ENCODE measurements around the gene MN1. TPM values are rescaled to one million over a fixed set of nuclear protein-coding genes. Genes with fewer than 3 reads are reported as not detected.

MN1 gene
- total and polyA plus RNA-seq, 8 donors, result 0.50 to 6.4 (median 2.8) TPM

DNA sequence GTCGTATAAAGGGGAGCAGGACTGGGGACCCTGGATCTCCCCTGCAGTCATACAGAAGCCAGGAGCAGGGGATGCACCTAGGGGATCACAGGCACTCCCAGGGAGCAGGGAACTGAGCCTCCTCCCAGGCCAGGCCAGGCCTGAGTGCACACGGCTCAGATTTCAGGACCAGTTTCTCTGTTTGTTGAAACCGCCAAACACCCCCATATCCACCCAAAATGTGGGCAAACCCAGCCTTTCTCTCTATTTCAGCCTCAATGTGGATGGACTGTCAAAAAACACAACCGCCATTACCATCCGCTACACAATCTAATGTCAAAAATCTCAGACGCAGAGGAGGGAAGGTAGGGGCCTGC, 17.5 kb downstream of the MN1 start:
- no peak overlapping the region for H3K4me3 ChIP-seq
- no peaks in the 10 kb centered on the region for H3K9me3 ChIP-seq
- intact Hi-C loops (cut with DNase I; ENCODE audit: low total_unique reads), result no loop called here
- no peak for TF ChIP-seq EP300 (IDR thresholded peaks at IDR 0.05)
- TF ChIP-seq CTCF (IDR thresholded peaks at IDR 0.05), result no peak
- TF ChIP-seq POLR2AphosphoS5 (IDR thresholded peaks at IDR 0.05), result no peak
- TF ChIP-seq POLR2A (IDR thresholded peaks at IDR 0.05), result no peak
- no peaks in the 10 kb centered on the region for H3K36me3 ChIP-seq
- H3K27ac ChIP-seq, result peak overlapping the region in 4 of 5 donors; percentile 54 to 85 (median 70)
- DNase-seq, result no peak
- 81 to 86% (median 83%) methylated on average over 5 to 6 of the region's 6 CpGs for WGBS, 5 donors
- H3K27me3 ChIP-seq, result no peaks in the 10 kb centered on the region
- H3K4me1 ChIP-seq, result peaks cover 0 to 47% (median 18%) of the 10 kb centered on the region in 4 donors

GRCh38 chr22:27783436-27784119, 18.0 kb downstream of the MN1 start:
- WGBS, 5 donors, result 72 to 83% (median 80%) methylated on average over 8 to 13 of the region's 13 CpGs
- intact Hi-C loops (cut with DNase I; ENCODE audit: low total_unique reads), result no loop called here
- Histone ChIP-seq H3K36me3 (no peaks in the 10 kb centered on the region), H3K4me3 (no peak overlapping the region), H3K27ac (peak overlapping the region in 4 of 5 donors; percentile 54 to 85 (median 70)), H3K27me3 (no peaks in the 10 kb centered on the region), H3K9me3 (no peaks in the 10 kb centered on the region), H3K4me1 (peaks cover 0 to 51% (median 21%) of the 10 kb centered on the region in 4 donors)
- DNase-seq, result no peak
- no peak for TF ChIP-seq EP300 (IDR thresholded peaks at IDR 0.05)
- TF ChIP-seq POLR2A (IDR thresholded peaks at IDR 0.05), result no peak
- no peak for TF ChIP-seq CTCF (IDR thresholded peaks at IDR 0.05)
- TF ChIP-seq POLR2AphosphoS5 (IDR thresholded peaks at IDR 0.05), result no peak

GRCh38 chr22:27782088-27782487, 19.5 kb downstream of the MN1 start:
- peak overlapping the region in 4 of 5 donors; percentile 32 to 85 (median 60) for H3K27ac ChIP-seq
- peaks cover 0 to 63% (median 23%) of the 10 kb centered on the region in 4 donors for H3K4me1 ChIP-seq
- TF ChIP-seq POLR2A (IDR thresholded peaks at IDR 0.05) (no peak), POLR2AphosphoS5 (IDR thresholded peaks at IDR 0.05) (peak in 1 of 3 donors; percentile 46)
- H3K4me3 ChIP-seq, result no peak overlapping the region
- intact Hi-C loops (cut with DNase I; ENCODE audit: low total_unique reads), result no loop called here
- DNase-seq, result no peak
- no peaks in the 10 kb centered on the region for H3K27me3 ChIP-seq
- no peaks in the 10 kb centered on the region for H3K36me3 ChIP-seq
- WGBS, 5 donors, result 68 to 84% (median 81%) methylated on average over 12 to 13 of the region's 13 CpGs
- no peaks in the 10 kb centered on the region for H3K9me3 ChIP-seq

GRCh38 chr22:27780161-27780575, 21.4 kb downstream of the MN1 start:
- Histone ChIP-seq H3K27ac (peak overlapping the region in 4 of 5 donors; percentile 38 to 85 (median 55)), H3K4me3 (no peak overlapping the region), H3K4me1 (peaks cover 16 to 76% (median 36%) of the 10 kb centered on the region in 4 donors), H3K27me3 (no peaks in the 10 kb centered on the region), H3K9me3 (no peaks in the 10 kb centered on the region), H3K36me3 (no peaks in the 10 kb centered on the region)
- intact Hi-C loops (cut with DNase I; ENCODE audit: low total_unique reads), result no loop called here
- 40 to 75% (median 59%) methylated on average over 9 of the region's 9 CpGs for WGBS, 5 donors
- TF ChIP-seq EP300 (IDR thresholded peaks at IDR 0.05), result no peak
- TF ChIP-seq CTCF (IDR thresholded peaks at IDR 0.05), result no peak
- TF ChIP-seq POLR2A (IDR thresholded peaks at IDR 0.05), result no peak
- TF ChIP-seq POLR2AphosphoS5 (IDR thresholded peaks at IDR 0.05), result no peak
- DNase-seq, result no peak

- H3K27ac ChIP-seq, result peak overlapping the region in 4 of 5 donors; percentile 38 to 85 (median 55)
- DNase-seq, result no peak
- H3K27me3 ChIP-seq, result no peaks in the 10 kb centered on the region
- 27 to 66% (median 38%) methylated on average over 3 of the region's 3 CpGs; no CpG with 5 or more reads in 1 of the 5 donors for WGBS, 5 donors
- TF ChIP-seq POLR2AphosphoS5 (IDR thresholded peaks at IDR 0.05), result no peak
- no peak for TF ChIP-seq CTCF (IDR thresholded peaks at IDR 0.05)
- TF ChIP-seq POLR2A (IDR thresholded peaks at IDR 0.05), result no peak
- intact Hi-C loops (cut with DNase I; ENCODE audit: low total_unique reads), result no loop called here
- no peak overlapping the region for H3K4me3 ChIP-seq
- H3K36me3 ChIP-seq, result no peaks in the 10 kb centered on the region
- peaks cover 16 to 75% (median 38%) of the 10 kb centered on the region in 4 donors for H3K4me1 ChIP-seq
- H3K9me3 ChIP-seq, result no peaks in the 10 kb centered on the region
These were observed 21.9 kb downstream of the MN1 start for GRCh38 chr22:27779643-27780042.
